HCT116 (cell line): Measurements from ENCODE around the gene TRIM27. TPM values are rescaled to one million over a fixed set of nuclear protein-coding genes. Genes with fewer than 3 reads are reported as not detected.
"Not testable (repeated sequence)": the region's sequence is repeated elsewhere in the genome, so short reads cannot be mapped to it uniquely, and the experiment has no call there.

ENCODE experiments used
- ATAC-seq: fragments of 200-7000 bp; cut with Tn5 transposase; 2 replicates; pipeline ENCODE4 v1.9.1; 2020; ENCODE audit warnings: mild to moderate bottlenecking, moderate library complexity
- BruUV-seq: library from RNA; stranded (reverse); fragments of 400-500 nt; replicated peaks from 2 replicates; lab custom pipeline; 2021; lab: Mats Ljungman, UMichigan
- CTCF ChIA-PET: fragments of 300-600 bp; sonication (Branson Sonifier 250); formaldehyde crosslinking; loops from one replicate; lab custom pipeline; 2021; ENCODE audit warnings: antibody characterized with exemption; lab: Charles Lee
- POLR2A ChIA-PET: fragments of 300-600, 350-600 bp; sonication (Branson Sonifier 250); formaldehyde crosslinking; loops from one replicate; lab custom pipeline; 2021; ENCODE audit warnings: antibody characterized with exemption; lab: Charles Lee
- RAD21 ChIA-PET, 2 experiments: fragments of 300-600 bp; sonication (Branson Sonifier 250); formaldehyde crosslinking; loops; one replicate each; lab custom pipeline; 2023; ENCODE audit warnings: low total read pairs in 2 of 2; ENCODE audit not compliant: uncharacterized antibody in 2 of 2, unreplicated experiment in 2 of 2, low non-redundant PET in 1 of 2; lab: Charles Lee
- DNase-seq: peaks from one replicate; pipeline ENCODE4 v3.0.0-alpha.2; 2010; ENCODE audit warnings: low read depth, low spot score
- H2AFZ ChIP-seq: fragments of 200-600 bp; shearing (Covaris generic), sonication (generic); 2 replicates; pipeline ENCODE4 v1.6.1; 2017; ENCODE audit warnings: low read depth, mixed run types, mixed read lengths, antibody characterized with exemption, low read length; ENCODE audit not compliant: poor library complexity, severe bottlenecking
- H3K27ac ChIP-seq: 2 replicates; pipeline ENCODE4 v1.5.1; 2012; ENCODE audit warnings: low read depth, low read length
- H3K27me3 ChIP-seq: fragments of 200-600 bp; sonication (generic); 2 replicates; pipeline ENCODE4 v1.6.1; 2016; ENCODE audit warnings: mixed run types, low read length, mixed read lengths; ENCODE audit not compliant: insufficient read depth
- H3K36me3 ChIP-seq, 2 experiments: fragments of 200-500 bp in 1 of 2; fragments of 200-600 bp in 1 of 2; sonication (Bioruptor generic) in 1 of 2; sonication (generic) in 1 of 2; 2 replicates each; pipeline versions ENCODE4 v1.5.1 to v1.6.1; 2014 to 2016; ENCODE audit warnings: low read length in 2 of 2, inconsistent platforms in 1 of 2, mixed read lengths in 1 of 2, mixed run types in 1 of 2; ENCODE audit not compliant: insufficient read depth in 2 of 2, control insufficient read depth in 1 of 2
- H3K4me1 ChIP-seq, 2 experiments: fragments of 200-600 bp in 1 of 2; sonication (generic) in 1 of 2; 2 replicates each; pipeline versions ENCODE4 v1.5.1 to v1.6.1; 2012 to 2017; ENCODE audit warnings: low read length in 2 of 2, inconsistent platforms in 1 of 2, mild to moderate bottlenecking in 1 of 2, mixed read lengths in 1 of 2, mixed run types in 1 of 2, moderate library complexity in 1 of 2; ENCODE audit not compliant: insufficient read depth in 2 of 2, control insufficient read depth in 1 of 2
- H3K4me2 ChIP-seq: fragments of 200-600 bp; sonication (generic); 2 replicates; pipeline ENCODE4 v1.6.1; 2017; ENCODE audit warnings: mixed run types, low read length, mixed read lengths
- H3K4me3 ChIP-seq, 2 experiments: fragments of 200-600 bp in 1 of 2; sonication (generic) in 1 of 2; replicated peaks in 1 of 2; 2 replicates each; pipeline ENCODE4 v1.5.1; 2011 to 2016; ENCODE audit warnings: low read length in 2 of 2, control low read depth in 1 of 2, low read depth in 1 of 2, mild to moderate bottlenecking in 1 of 2, mixed read lengths in 1 of 2, mixed run types in 1 of 2
- H3K79me2 ChIP-seq: fragments of 200-600 bp; sonication (generic); 2 replicates; pipeline ENCODE4 v1.6.1; 2017; ENCODE audit warnings: mild to moderate bottlenecking, mixed run types, low read length, moderate library complexity, mixed read lengths; ENCODE audit not compliant: insufficient read depth
- H3K9ac ChIP-seq: fragments of 200-600 bp; sonication (generic); 2 replicates; pipeline ENCODE4 v1.6.1; 2016; ENCODE audit warnings: low read length, mixed read lengths
- H3K9me2 ChIP-seq: fragments of 200-600 bp; sonication (generic), shearing (Covaris generic); 2 replicates; pipeline ENCODE4 v1.6.1; 2017; ENCODE audit warnings: mixed run types, mild to moderate bottlenecking, moderate library complexity; ENCODE audit not compliant: insufficient read depth
- H3K9me3 ChIP-seq, 2 experiments: fragments of 200-500 bp in 1 of 2; fragments of 200-600 bp in 1 of 2; sonication (Bioruptor generic) in 1 of 2; sonication (generic) in 1 of 2; 2 replicates each; pipeline ENCODE4 v1.6.1; 2014 to 2017; ENCODE audit warnings: low read length in 2 of 2, mixed read lengths in 2 of 2, inconsistent platforms in 1 of 2, low read depth in 1 of 2, mild to moderate bottlenecking in 1 of 2, mixed run types in 1 of 2, moderate library complexity in 1 of 2; ENCODE audit not compliant: control insufficient read depth in 1 of 2, insufficient read depth in 1 of 2
- H4K20me1 ChIP-seq: fragments of 200-600 bp; sonication (generic), shearing (Covaris generic); 2 replicates; pipeline ENCODE4 v1.6.1; 2017; ENCODE audit warnings: mixed run types, mild to moderate bottlenecking, moderate library complexity; ENCODE audit not compliant: insufficient read depth
- CBX3 ChIP-seq: IDR thresholded peaks from 2 replicates; pipeline ENCODE4 v1.6.1; 2012; ENCODE audit warnings: low read depth
- CEBPB ChIP-seq: IDR thresholded peaks from 2 replicates; pipeline ENCODE4 v1.6.1; 2012; ENCODE audit warnings: low read depth
- EGR1 ChIP-seq: IDR thresholded peaks from 2 replicates; pipeline ENCODE4 v1.6.1; 2012; ENCODE audit warnings: low read depth
- EZH2 ChIP-seq: fragments of 200-600 bp; sonication (generic); IDR thresholded peaks from 2 replicates; pipeline ENCODE4 v1.6.1; 2017; ENCODE audit warnings: antibody characterized with exemption, mixed run types
- FOSL1 ChIP-seq: IDR thresholded peaks from 2 replicates; pipeline ENCODE4 v1.6.1; 2012; ENCODE audit warnings: low read depth
- JUND ChIP-seq: IDR thresholded peaks from 2 replicates; pipeline ENCODE4 v1.6.1; 2012
- POLR2A ChIP-seq: IDR thresholded peaks from 2 replicates; pipeline ENCODE4 v1.7.0; 2011; ENCODE audit warnings: borderline replicate concordance; ENCODE audit not compliant: insufficient read depth, insufficient read length; ENCODE audit errors: extremely low read depth
- REST ChIP-seq: IDR thresholded peaks from 2 replicates; pipeline ENCODE4 v1.6.1; 2012; ENCODE audit warnings: low read depth
- TCF7L2 ChIP-seq: IDR thresholded peaks from 2 replicates; pipeline ENCODE4 v1.7.0; 2011; ENCODE audit warnings: borderline replicate concordance, inconsistent platforms; ENCODE audit not compliant: insufficient read depth, insufficient read length; ENCODE audit errors: extremely low read depth
- YY1 ChIP-seq: IDR thresholded peaks from 2 replicates; pipeline ENCODE4 v1.6.1; 2011; ENCODE audit warnings: low read length, low read depth, moderate library complexity, mild to moderate bottlenecking; ENCODE audit not compliant: insufficient replicate concordance; ENCODE audit errors: extremely low read depth
- ZFX ChIP-seq: fragments of 450-650 bp; IDR thresholded peaks from 2 replicates; pipeline ENCODE4 v1.6.1; 2017
- intact Hi-C: fragments of 100-400 bp; cut with micrococcal nuclease; formaldehyde crosslinking; loops from 2 replicates; pipeline ENCODE4 v1.10.0; 2022
- total RNA-seq: library from RNA; stranded (reverse); gene quantifications from one replicate; pipeline ENCODE4 v1.2.1, GENCODE V29; 2021; ENCODE audit not compliant: unreplicated experiment
- TF ChIP-seq, protein P1 (sequence below), 3 experiments: fragments of 200-600 bp in 1 of 3; sonication (generic) in 1 of 3; IDR thresholded peaks in 2 of 3; conservative IDR thresholded peaks in 1 of 3; 2 replicates each; pipeline ENCODE4 v1.5.1; 2012 to 2017; ENCODE audit warnings: low read depth in 2 of 3, low read length in 2 of 3, antibody characterized with exemption in 1 of 3, borderline replicate concordance in 1 of 3, control low read depth in 1 of 3, mild to moderate bottlenecking in 1 of 3, mixed read lengths in 1 of 3, mixed run types in 1 of 3, moderate library complexity in 1 of 3; ENCODE audit not compliant: insufficient read depth in 1 of 3

Gene TRIM27
- total RNA-seq, 1 experiment from 2014 or later: 62.5 TPM

GRCh38 chr6:28875191-28875747, 48.5 kb downstream of the TRIM27 start:
- Histone ChIP-seq H3K36me3 (no peaks in the 10 kb centered on the region), H2AFZ (no peak overlapping the region), H3K79me2 (no peaks in the 10 kb centered on the region), H3K4me3 (no peak overlapping the region), H3K27ac (no peak overlapping the region), H3K4me1 (no peaks in the 10 kb centered on the region), H3K9ac (no peak overlapping the region), H3K9me2 (no peaks in the 10 kb centered on the region), H3K9me3 (no peaks in the 10 kb centered on the region), H3K4me2 (no peak overlapping the region), H4K20me1 (no peaks in the 10 kb centered on the region), H3K27me3 (no peaks in the 10 kb centered on the region)
- no TSS peak for BruUV-seq
- CTCF ChIA-PET: no interaction called here
- DNase-seq (no peak), ATAC-seq (no peak)
- RAD21 ChIA-PET: no interaction called here
- intact Hi-C loops: no loop called here
- TF ChIP-seq CBX3 (no peak), POLR2A (no peak), ZFX (no peak), JUND (no peak), FOSL1 (no peak), EGR1 (no peak), CEBPB (no peak), TCF7L2 (no peak), YY1 (no peak), EZH2 (no peak), REST (no peak)
- TF ChIP-seq, protein P1, sequence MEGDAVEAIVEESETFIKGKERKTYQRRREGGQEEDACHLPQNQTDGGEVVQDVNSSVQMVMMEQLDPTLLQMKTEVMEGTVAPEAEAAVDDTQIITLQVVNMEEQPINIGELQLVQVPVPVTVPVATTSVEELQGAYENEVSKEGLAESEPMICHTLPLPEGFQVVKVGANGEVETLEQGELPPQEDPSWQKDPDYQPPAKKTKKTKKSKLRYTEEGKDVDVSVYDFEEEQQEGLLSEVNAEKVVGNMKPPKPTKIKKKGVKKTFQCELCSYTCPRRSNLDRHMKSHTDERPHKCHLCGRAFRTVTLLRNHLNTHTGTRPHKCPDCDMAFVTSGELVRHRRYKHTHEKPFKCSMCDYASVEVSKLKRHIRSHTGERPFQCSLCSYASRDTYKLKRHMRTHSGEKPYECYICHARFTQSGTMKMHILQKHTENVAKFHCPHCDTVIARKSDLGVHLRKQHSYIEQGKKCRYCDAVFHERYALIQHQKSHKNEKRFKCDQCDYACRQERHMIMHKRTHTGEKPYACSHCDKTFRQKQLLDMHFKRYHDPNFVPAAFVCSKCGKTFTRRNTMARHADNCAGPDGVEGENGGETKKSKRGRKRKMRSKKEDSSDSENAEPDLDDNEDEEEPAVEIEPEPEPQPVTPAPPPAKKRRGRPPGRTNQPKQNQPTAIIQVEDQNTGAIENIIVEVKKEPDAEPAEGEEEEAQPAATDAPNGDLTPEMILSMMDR (IDR thresholded peaks at IDR 0.05 in 2 of 3, conservative IDR thresholded peaks at IDR 0.05 in 1 of 3; ENCODE audit: borderline replicate concordance in 1 of 3, insufficient read depth in 1 of 3, low read depth in 2 of 3, low read length in 2 of 3): no peak
- POLR2A ChIA-PET: interaction anchor here (1.3 kb wide), 1 partner anchor 21 kb away, joined by 4 read pairs; no protein-coding TSS in a partner anchor

DNA sequence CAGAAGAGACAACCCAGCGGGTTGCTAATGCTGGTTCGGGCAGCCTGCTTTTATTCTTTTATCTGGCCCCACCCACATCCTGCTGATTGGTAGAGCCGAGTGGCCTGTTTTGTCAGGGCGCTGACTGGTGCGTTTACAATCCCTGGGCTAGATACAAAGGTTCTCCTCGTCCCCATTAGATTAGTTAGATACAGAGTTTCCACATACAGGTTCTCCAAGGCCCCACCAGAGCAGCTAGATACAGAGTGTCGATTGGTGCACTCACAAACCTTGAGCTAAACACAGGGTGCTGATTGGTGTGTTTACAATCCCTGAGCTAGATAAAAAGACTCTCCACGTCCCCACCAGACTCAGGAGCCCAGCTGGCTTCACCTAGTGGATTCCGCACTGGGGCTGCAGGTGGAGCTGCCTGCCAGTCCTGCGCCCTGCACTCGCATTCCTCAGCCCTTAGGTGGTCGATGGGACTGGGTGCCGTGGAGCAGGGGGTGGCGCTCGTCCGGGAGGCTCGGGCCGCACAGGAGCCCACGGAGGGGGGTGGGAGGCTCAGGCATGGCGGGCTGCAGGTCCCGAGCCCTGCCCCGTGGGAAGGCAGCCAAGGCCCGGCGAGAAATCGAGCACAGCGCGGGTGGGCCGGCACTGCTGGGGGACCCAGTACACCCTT, 51.5 kb downstream of the TRIM27 start:
- H3K9ac ChIP-seq, BruUV-seq, H3K9me2 ChIP-seq, intact Hi-C loops, H3K79me2 ChIP-seq, H3K36me3 ChIP-seq, H4K20me1 ChIP-seq, H2AFZ ChIP-seq, H3K4me3 ChIP-seq, RAD21 ChIA-PET, H3K27me3 ChIP-seq, H3K4me2 ChIP-seq, POLR2A ChIA-PET, ATAC-seq, DNase-seq, H3K9me3 ChIP-seq, H3K4me1 ChIP-seq, H3K27ac ChIP-seq, CTCF ChIA-PET: not testable (repeated sequence)
